ENCODE measurements around the gene SIRT4.
A peak's percentile ranks its signal among the peaks of the same experiment; 100 is the strongest.

Gene SIRT4, protein sequence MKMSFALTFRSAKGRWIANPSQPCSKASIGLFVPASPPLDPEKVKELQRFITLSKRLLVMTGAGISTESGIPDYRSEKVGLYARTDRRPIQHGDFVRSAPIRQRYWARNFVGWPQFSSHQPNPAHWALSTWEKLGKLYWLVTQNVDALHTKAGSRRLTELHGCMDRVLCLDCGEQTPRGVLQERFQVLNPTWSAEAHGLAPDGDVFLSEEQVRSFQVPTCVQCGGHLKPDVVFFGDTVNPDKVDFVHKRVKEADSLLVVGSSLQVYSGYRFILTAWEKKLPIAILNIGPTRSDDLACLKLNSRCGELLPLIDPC
- 0.24 to 2.1 reads per million in 2 donors for total RNA-seq

DNA sequence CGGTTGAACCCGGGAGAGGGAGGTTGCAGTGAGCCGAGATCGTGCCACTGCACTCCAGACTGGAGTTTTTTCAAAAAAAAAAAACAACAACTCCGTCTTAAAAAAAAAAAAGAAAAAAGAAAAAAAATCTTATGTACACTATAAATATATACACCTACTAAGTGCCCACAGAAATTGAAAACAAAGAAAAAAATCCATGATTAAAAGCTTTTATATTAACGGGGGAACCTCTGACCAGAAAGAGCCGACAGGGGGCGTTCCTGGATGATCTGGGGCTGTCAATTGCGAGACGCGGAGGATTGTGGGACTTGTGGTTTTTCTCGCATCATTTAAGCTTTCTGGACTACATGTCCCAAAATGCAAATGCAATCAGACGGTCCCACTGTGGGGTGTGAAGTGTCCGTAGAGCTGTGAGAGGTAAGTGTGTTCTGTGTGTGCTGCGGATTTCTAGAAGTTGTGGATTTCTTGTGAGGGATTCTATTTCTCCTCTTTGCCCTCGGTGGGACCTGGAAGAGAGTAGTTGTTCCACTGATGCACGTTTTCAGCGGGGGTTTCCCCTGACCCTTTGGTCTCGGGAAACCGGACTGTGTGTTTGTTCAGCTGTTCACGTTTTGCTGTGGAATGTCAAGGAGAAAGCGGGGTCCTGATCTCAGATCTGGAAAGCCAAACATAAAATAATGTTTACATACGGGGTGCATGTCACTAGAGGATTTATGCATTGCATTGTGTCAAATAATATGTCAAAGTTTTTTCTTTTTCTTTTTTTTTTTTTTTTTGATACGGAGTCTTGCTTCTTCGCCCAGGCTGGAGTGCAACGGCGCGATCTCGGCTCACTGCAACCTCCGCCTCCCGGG lies at the start of gene SIRT4:
SIRT4 (plus strand) TSS at position 360 of the 854 bp plus-strand sequence. CDS start 1,241 bp downstream, outside the sequence.
- DNase-seq = peak; percentile 88

DNA sequence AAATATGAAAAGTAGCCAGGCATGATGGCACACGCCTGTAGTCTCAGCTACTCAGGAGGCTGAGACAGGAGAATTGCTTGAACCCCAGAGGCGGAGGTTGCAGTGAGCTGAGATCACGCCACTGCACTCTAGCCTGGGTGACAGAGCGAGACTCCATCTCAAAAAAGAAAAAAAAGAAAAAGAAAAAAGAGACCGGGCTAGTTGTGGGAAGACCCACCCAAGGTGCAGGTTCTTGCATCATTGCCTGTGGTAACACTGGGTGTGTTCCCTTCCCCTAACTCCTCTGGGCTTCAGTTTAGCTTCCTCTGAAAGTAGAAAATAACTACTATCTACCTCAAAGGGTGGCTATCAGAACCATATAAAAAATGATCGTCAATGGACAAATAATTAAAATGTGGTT lies 48.8 kb upstream of the SIRT4 start:
- peak; percentile 27 for DNase-seq

DNA sequence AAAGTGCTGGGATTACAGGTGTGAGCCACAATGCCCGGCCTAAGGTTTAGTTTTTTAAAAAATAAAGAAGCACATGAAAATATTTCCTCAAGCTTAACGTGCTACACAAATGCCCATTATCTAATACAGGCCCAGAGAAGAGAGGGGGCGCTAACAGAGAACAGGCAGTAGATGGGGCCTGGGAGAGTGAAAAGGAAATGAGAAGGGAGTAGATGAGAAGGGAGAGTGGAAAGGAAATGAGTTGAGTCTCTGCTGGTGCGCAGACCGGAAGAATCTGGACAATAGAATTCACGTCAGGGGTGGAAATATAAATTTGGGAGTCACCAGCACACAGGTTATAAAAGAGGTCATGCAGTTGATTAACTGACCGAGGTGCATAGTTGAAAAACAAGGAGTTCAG lies 47.3 kb upstream of the SIRT4 start:
- no peak for DNase-seq

DNA sequence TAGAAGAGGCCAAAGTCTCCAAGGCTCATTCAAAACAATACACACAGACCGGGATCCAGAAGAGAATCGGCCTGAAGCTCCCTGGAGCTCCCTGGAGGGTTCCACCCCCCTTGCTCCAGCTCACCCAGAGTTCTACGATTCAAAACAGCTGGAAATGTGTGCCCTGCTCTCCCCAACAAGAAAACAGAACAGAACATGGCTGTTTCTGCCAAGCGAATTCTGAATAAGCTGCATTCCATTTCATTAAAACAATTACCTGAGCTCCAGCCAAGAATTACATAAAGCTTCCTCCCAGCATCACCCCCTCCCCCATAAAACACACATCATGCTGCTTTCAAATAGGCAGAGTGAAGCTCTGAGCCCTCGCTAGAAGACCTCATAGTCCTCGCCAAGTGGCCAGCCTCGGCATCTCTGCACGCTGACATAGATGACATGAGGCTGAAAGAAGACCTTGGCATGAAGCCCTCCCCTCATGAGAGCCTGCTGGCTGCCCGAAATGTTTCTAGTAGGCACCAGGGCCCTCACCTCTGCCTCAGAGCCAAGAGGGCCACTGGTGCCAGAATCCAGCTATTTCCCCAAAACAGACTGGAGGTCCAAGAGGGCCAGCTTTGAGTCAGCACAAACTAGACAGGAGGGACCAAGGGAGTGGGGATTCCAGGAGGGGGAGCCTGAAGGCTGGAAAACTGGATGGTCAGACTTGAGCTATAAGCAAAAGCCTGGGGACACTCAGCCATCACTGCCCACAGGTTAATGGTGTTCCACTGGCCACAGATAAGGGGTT lies 44.9 kb upstream of the SIRT4 start:
- DNase-seq = no peak

DNA sequence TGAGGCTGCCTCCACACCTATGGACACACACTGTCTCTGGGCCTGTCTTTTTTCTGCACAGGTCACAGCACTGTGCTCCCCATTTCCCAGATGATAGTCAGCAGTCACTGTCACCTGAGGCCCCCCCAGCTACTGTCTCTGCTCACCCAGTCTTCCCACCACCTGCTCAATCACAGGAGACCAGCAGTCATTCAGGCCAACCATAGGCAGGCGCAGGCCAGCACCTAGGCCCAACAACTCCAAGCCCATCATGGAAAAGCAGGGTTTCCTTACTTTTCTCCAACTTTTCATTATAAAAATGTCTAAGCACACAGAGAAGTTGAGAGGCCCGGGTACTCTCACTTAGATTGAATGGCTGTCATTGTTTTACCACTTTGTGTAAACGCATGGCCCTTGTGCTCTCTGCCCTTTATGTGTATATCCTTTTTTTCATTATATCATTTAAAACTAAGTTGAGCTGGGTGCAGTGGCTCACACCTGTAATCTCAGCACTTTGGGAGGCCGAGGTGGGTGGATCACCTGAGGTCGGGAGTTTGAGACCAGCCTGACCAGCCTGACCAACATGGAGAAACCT lies 43.7 kb upstream of the SIRT4 start:
- no peak for DNase-seq

- DNase-seq = no peak
These were observed 42.5 kb upstream of the SIRT4 start for GRCh38 chr12:120259418-120260202.

DNA sequence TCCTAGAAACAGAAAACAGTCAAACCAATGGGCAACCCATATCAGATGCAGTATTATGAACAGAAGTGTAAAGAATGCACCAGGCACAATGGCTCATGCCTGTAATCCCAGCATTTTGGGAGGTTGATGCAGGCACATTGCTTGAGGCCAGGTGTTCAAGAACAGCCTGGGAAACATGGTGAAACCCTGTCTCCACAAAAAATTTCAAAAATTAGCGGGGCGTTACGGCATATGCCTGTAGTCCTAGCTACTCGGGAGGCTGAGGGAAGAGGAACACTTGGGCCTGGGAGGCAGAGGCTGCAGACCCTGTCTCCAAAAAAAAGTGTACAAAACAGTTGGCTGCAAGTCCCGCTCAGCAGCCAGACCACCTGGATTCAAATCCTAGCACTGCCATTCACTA lies 41.5 kb upstream of the SIRT4 start:
- DNase-seq = no peak

DNA sequence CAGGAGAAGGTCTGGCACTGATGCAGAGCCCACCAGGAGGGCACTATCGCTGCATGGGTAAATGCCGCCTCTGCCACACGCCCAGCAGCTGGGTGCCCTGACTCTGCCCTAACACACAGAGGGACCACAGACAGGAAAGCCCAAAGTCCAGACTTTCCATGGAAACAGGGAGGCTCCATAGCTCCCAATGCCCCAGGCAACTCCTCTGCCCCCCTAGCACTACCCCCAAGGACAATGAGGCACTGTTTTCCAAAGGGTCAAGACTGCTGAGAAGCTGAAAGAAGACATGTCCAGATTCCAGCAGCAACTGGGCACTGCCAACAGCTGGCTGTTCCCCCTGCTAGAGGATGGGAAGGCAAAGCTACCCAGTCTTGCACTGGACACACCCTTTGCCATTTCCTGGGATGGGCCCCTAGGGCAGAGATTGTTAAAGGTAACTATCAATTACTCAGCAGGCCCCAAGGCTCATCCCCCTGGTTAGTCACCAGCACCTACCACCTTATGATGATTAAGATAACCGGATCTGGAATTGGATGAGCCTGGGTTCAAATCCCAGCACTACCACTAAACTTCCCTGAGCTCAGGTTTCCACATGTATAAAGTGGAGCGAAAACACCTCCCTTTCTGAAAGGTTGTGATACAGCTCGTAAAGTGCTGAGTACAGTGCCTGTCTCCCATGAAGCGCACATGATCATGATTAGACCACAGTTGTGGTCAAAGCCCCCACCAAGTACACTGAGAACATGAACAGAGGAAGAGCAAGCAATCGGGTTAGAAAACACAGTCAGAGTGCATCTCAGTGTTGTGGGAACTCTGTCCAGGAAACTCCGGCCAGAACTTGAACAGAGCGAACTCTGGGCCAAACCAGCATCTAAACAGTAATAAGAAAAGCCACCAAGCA lies 39.9 kb upstream of the SIRT4 start:
- DNase-seq = no peak

DNA sequence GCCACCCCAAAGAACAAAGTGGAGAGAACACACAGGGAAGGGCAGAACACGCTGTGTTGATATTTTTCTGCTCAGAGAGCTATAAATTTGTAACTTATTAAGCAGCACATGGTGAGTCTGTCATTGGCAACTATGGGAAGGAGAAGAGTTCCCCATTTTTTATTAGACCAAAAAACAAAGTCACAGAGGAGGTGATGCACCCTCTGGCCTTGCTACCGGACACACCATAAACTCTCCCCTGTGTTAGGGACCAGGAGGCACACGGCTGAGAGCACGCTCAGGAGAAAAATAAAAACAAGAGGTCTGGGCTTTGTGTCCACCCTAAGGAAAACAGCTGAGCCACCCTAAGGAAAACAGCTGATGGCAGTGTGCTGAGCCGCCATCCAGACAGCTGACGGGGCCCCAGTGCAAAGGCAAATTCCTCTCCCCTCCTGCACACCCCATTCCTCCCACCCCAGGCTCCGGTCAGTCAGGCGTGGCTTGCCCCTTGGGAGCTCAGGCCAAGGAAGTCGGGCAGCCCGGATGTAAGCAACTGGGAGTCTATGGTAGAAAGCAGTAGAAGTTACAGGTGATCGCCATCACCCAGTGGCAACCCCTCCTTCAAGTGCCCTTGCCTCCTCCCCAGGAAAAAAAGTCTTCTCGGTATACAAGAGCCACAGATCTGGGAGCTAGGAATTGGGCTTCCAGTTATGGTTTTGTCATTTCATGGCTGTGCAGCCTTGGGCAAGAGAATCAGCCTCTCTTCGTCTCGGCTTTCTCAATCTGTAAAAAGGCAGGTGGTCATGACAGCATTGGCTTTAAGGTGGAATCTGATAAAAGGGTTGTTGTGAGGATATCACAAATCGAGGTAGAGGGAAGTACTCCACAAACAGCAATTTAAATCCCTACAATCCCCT lies 39.0 kb upstream of the SIRT4 start:
- DNase-seq = no peak

DNA sequence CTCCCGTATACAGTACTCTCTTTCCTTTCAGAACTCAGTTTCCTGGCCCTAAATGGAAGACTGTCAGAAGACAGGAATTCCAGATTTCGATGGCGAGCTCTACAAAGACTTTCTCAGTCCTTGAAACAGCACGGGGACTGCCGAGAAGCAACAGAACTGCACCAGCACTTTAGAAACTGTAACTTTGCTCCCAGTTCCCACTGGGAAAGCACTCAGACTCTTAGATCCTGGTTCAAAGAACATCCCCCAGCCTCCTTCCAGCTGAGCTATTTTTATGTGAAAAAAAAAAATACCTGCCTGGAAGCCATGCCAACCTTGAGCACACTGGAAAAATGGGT lies 38.4 kb upstream of the SIRT4 start:
- DNase-seq = no peak

DNA sequence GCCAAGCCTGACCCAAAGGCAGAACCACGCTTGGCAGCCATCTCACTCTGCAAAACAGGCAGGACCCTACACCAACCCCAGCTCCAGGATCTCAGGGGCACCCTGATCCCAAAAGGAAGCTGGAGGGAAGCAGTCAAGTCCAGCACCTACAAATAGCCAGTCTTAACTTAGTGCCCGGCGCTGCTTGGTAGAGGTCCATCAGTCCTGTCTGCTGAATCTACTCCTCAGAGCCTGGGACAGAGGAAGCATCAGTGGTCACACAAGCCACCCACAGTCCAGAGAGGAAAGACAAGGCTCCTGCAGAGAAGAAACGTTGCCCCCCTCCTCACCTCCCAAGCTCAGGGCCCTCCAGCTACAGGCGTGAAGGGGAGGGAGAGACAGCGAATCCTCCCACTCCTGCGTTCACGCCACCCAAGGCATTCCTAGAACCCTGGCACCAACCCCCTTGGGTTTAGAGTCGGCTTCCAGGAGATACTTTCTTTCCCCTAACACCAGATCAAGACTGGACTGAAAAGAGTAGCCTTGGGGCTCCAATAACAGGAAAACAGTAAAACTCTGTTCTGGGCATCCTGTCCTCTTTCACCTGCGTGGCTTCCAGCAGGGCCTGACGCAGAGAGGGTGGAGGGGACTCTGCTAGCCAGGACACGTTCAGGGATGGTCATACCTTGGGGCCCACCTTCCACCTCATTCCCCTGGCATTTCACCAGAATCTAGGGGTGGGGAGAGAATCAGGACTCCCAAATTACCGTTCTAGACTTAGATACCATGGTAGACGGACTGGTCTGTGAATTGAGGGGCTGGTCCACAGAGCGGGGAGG lies 37.8 kb upstream of the SIRT4 start:
- DNase-seq = no peak

DNA sequence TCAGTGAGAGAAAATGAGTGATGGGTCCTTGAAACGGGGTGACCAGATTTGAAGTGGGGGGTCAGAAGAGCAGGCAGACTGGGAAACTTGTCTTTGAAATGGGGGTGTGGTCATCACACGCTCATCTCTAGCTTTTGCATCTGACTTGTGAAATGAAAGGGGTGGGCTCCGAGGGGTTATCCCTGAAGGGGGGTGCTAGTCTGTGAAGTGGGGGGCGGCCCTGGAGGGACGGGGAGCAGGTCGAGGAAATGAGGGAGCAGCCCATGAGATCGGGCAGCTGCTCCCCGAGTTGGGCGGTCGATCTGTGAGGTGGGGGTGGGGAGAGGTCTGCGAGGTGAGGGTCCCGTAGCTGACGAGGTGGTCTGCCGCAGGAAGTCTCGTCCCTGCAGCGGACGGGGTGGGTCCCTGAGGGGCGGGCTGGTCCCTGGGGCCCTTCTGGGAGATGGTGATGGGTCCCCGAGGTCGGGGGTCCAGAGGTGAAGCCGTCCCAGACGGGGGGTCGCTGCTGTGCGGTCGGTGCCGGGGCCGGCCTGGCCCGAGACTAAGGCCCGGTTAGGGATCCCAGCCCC lies 37.1 kb upstream of the SIRT4 start:
- no peak for DNase-seq

GRCh38 chr12:120265473-120266179 lies 36.5 kb upstream of the SIRT4 start, which contains the start of gene PXN:
TSS of gene PXN (minus strand) at chr12:120265730. CDS start at chr12:120265629, 101 bp downstream.
- peak; percentile 96 for DNase-seq

DNA sequence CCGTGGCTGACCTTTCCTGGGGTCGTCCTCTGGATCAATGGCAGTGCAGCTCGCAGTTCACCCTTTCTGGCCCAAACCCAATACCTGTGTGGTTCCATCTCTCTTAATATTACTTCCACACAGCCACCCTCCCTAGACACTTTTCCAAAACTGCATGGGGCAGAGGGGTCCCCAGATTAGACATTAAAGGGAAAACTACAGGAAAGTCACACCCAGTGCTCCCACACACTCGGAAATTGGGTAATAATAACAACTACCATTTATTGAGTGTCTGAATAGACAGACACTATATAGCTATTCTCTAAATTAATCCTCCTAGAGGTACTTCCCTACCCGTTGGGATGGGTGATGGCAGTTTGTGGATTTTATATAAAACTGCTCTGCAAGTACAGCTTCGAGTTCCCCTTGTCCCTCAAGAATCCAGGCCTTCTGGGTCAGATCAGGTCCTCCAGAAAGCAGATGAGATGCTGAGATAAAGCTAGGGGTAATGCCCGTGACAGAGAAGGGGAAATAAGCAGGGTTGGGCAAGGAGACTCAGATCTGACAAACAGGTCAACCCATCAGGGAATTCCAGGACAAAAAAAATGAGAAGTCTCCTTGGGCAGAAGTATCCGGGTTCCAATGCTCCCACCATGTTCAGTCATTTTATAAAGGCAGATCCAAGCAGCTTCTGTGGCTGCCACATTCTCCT lies 35.8 kb upstream of the SIRT4 start:
- DNase-seq = no peak

DNA sequence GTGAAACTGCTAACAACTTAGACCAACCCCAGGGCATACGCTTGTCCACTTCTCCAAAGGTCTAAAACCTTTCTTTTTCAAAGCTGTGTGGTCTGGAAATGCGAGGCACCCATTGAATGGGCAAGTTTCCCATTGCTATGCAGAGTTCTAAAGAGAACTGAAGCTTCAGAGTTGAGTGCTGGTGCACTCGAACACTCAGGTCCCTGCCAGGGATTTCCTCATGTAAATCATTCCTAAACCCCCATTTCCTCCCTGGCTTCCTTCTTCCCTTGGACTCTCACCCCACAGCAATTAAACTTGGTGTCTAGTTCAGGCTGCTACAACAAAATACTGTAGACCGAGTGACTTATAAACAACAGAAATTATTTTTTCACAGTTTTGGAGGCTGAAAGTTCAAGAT lies 34.4 kb upstream of the SIRT4 start:
- no peak for DNase-seq

DNA sequence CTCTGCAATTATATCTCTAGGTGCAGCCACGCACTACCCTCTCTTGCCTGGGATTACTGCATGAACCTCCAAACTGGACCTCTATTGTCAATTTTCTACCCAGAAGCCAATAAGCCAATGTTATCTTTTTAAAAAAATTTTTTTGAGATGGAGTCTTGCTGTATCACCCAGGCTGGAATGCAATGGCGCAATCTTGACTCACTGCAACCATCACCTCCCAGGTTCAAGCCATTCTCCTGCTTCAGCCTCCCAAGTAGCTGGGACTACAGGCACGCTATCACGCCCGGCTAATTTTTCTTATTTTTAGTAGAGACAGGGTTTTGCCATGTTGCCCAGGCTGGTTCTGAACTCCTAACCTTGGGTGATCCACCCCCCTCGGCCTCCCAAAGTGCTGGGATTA lies 25.4 kb upstream of the SIRT4 start:
- no peak for DNase-seq

Data from T-helper 9 cell (primary cell).